HEK293T (cell line): ENCODE measurements around the gene TANK.
"Not testable (repeated sequence)": the region's sequence is repeated elsewhere in the genome, so short reads cannot be mapped to it uniquely, and the experiment has no call there.

Experiments used
- CTCF ChIA-PET: fragments of 350-600 bp; formaldehyde crosslinking; extraction: SDS; loops from one replicate; lab custom pipeline; 2021; ENCODE audit warnings: antibody characterized with exemption, inconsistent platforms; lab: Yijun Ruan, JAX
- POLR2A ChIA-PET: fragments of 350-600 bp; formaldehyde crosslinking; extraction: SDS; loops from one replicate; lab custom pipeline; 2020; ENCODE audit warnings: antibody characterized with exemption, inconsistent platforms; lab: Yijun Ruan, JAX
- DNase-seq: peaks from one replicate; pipeline ENCODE4 v3.0.0; 2012; ENCODE audit warnings: mixed read lengths; ENCODE audit errors: extremely low spot score
- ARNT ChIP-seq: fragments of 450-650 bp; IDR thresholded peaks from 2 replicates; pipeline ENCODE4 v1.6.1; 2017; ENCODE audit warnings: mild to moderate bottlenecking
- BHLHE40 ChIP-seq: fragments of 450-650 bp; IDR thresholded peaks from 2 replicates; pipeline ENCODE4 v1.6.1; 2016; ENCODE audit warnings: mild to moderate bottlenecking, moderate library complexity, borderline replicate concordance
- CTBP1 ChIP-seq: fragments of 450-650 bp; IDR thresholded peaks from 2 replicates; pipeline ENCODE4 v1.6.1; 2016; ENCODE audit warnings: borderline replicate concordance
- ELF4 ChIP-seq: fragments of 450-650 bp; IDR thresholded peaks from 2 replicates; pipeline ENCODE4 v1.6.1; 2017; ENCODE audit warnings: antibody characterized with exemption
- FOXA1 ChIP-seq: fragments of 450-650 bp; IDR thresholded peaks from 2 replicates; pipeline ENCODE4 v1.6.1; 2016; ENCODE audit warnings: mild to moderate bottlenecking
- FOXK2 ChIP-seq: fragments of 450-650 bp; IDR thresholded peaks from 2 replicates; pipeline ENCODE4 v1.6.1; 2016; ENCODE audit warnings: mild to moderate bottlenecking
- FOXM1 ChIP-seq: fragments of 450-650 bp; IDR thresholded peaks from 2 replicates; pipeline ENCODE4 v1.6.1; 2017; ENCODE audit warnings: mild to moderate bottlenecking, borderline replicate concordance
- HDGF ChIP-seq: fragments of 450-650 bp; IDR thresholded peaks from 2 replicates; pipeline ENCODE4 v1.6.1; 2017; ENCODE audit warnings: antibody characterized with exemption, borderline replicate concordance
- L3MBTL2 ChIP-seq: fragments of 450-650 bp; conservative IDR thresholded peaks from 2 replicates; pipeline ENCODE4 v1.6.1; 2016; ENCODE audit warnings: mild to moderate bottlenecking
- LEF1 ChIP-seq: fragments of 450-650 bp; IDR thresholded peaks from 2 replicates; pipeline ENCODE4 v1.6.1; 2017; ENCODE audit warnings: mild to moderate bottlenecking, borderline replicate concordance
- NFRKB ChIP-seq: fragments of 450-650 bp; IDR thresholded peaks from 2 replicates; pipeline ENCODE4 v1.6.1; 2016; ENCODE audit warnings: mild to moderate bottlenecking, moderate library complexity
- SP1 ChIP-seq: fragments of 450-650 bp; IDR thresholded peaks from 2 replicates; pipeline ENCODE4 v1.6.1; 2017
- SUZ12 ChIP-seq: fragments of 450-650 bp; IDR thresholded peaks from 2 replicates; pipeline ENCODE4 v1.6.1; 2016; ENCODE audit warnings: mild to moderate bottlenecking
- TARDBP ChIP-seq: fragments of 450-650 bp; IDR thresholded peaks from 2 replicates; pipeline ENCODE4 v1.6.1; 2016
- ZNF384 ChIP-seq: fragments of 450-650 bp; IDR thresholded peaks from 2 replicates; pipeline ENCODE4 v1.6.1; 2016
- TF ChIP-seq, protein P1 (sequence below): fragments of 450-650 bp; IDR thresholded peaks from 2 replicates; pipeline ENCODE4 v1.6.1; 2016

TANK gene

GRCh38 chr2:161282311-161282644 lies 122.0 kb downstream of the TANK start:
- POLR2A ChIA-PET, result not testable (repeated sequence)
- CTCF ChIA-PET, result interaction anchor here (0.7 kb wide), 1 partner anchor 681 kb away, joined by 6 read pairs; no protein-coding TSS in a partner anchor

GRCh38 chr2:161283926-161284325 lies 123.7 kb downstream of the TANK start:
- CTCF ChIA-PET, result no interaction called here
- DNase-seq, result no peak
- TF ChIP-seq ELF4 (no peak), L3MBTL2 (no peak), NFRKB (no peak), ZNF384 (no peak), FOXM1 (no peak), FOXA1 (no peak), TARDBP (no peak), BHLHE40 (no peak), ARNT (no peak), LEF1 (no peak), SP1 (no peak), FOXK2 (no peak), SUZ12 (no peak), HDGF (no peak), CTBP1 (no peak)
- TF ChIP-seq, protein P1, sequence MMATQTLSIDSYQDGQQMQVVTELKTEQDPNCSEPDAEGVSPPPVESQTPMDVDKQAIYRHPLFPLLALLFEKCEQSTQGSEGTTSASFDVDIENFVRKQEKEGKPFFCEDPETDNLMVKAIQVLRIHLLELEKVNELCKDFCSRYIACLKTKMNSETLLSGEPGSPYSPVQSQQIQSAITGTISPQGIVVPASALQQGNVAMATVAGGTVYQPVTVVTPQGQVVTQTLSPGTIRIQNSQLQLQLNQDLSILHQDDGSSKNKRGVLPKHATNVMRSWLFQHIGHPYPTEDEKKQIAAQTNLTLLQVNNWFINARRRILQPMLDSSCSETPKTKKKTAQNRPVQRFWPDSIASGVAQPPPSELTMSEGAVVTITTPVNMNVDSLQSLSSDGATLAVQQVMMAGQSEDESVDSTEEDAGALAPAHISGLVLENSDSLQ, result no peak
- POLR2A ChIA-PET, result no interaction called here

More at GRCh38 chr2:161282311-161282644, 122.0 kb downstream of the TANK start:
- DNase-seq, result not testable (repeated sequence)
